NCI-H82 treated with DMSO at 0.1 percent for 48 hours (cell line): ENCODE measurements around the gene FALEC.

Source experiments
- DNase-seq: peaks from one replicate; lab custom pipeline; 2025; ENCODE audit not compliant: unreplicated experiment; lab: John Stamatoyannopoulos, UW

The FALEC gene

DNA sequence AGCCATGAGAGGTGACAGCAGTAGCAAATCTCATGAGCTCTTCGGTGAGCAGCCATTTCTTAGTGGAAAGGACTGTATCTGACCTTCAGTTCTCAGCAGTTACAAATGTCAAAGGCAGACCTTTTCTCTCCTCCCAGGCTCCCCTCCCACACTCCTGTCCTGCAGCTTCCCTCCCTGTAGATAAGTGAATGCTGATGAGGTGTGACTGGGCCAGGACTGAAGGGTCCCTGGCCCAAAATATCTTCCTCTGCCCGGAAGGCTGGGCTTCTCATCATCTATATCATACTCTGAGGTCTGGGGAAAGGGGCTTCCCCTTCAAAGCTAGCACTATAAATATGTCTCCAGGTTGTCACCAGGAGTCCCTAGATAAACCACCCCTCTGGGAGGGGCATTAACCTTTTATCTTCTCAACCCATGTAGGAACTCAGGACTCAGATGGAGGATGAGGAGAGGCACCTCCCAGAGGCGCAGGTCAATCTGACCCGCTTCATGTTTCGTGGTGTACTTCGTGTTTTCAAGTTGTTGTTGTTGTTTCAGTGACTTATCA lies 30.0 kb downstream of the FALEC start:
- no peak for DNase-seq

- DNase-seq = no peak
Observed at GRCh38 chr1:150546294-150546937, 30.9 kb downstream of the FALEC start.

DNA sequence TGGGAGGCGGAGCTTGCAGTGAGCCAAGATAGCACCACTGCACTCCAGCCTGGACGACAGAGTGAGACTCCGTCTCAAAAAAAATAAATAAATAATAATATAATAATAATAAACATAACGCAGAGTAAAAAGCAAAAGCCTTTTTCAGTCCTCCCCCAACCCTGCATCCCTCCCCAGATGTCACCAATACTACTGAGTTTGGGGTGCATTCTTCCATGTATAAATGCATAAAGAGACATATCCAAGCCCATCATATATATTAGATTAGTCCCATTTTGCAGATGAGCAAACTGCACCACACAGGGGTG lies 32.7 kb downstream of the FALEC start:
- no peak for DNase-seq

- no peak for DNase-seq
Observed at GRCh38 chr1:150548632-150549495, 33.3 kb downstream of the FALEC start, which contains the start of gene ADAMTSL4. TSS of gene ADAMTSL4 (plus strand) at chr1:150549408. CDS start at chr1:150552289, 2,881 bp downstream.

- no peak for DNase-seq
Observed at GRCh38 chr1:150549496-150550221, 34.1 kb downstream of the FALEC start.

GRCh38 chr1:150550222-150551050 lies 34.9 kb downstream of the FALEC start:
- no peak for DNase-seq

GRCh38 chr1:150551051-150551783 lies 35.7 kb downstream of the FALEC start:
- DNase-seq = peak; percentile 70

- no peak for DNase-seq
Observed at GRCh38 chr1:150551784-150552127, 36.2 kb downstream of the FALEC start.

GRCh38 chr1:150552128-150552910 lies 36.8 kb downstream of the FALEC start:
- DNase-seq = no peak

DNA sequence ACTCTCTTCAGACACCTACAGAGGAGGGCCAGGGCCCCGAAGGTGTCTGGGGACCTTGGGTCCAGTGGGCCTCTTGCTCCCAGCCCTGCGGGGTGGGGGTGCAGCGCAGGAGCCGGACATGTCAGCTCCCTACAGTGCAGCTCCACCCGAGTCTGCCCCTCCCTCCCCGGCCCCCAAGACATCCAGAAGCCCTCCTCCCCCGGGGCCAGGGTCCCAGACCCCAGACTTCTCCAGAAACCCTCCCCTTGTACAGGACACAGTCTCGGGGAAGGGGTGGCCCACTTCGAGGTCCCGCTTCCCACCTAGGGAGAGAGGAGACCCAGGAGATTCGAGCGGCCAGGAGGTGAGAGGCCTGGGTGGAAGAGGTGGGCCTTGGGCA lies 37.3 kb downstream of the FALEC start:
- DNase-seq = no peak

DNA sequence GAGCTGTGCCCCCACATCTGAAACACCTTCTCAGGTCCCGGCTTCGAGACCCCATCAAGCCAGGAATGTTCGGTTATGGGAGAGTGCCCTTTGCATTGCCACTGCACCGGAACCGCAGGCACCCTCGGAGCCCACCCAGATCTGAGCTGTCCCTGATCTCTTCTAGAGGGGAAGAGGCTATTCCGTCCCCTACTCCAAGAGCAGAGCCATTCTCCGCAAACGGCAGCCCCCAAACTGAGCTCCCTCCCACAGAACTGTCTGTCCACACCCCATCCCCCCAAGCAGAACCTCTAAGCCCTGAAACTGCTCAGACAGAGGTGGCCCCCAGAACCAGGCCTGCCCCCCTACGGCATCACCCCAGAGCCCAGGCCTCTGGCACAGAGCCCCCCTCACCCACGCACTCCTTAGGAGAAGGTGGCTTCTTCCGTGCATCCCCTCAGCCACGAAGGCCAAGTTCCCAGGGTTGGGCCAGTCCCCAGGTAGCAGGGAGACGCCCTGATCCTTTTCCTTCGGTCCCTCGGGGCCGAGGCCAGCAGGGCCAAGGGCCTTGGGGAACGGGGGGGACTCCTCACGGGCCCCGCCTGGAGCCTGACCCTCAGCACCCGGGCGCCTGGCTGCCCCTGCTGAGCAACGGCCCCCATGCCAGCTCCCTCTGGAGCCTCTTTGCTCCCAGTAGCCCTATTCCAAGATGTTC lies 38.0 kb downstream of the FALEC start:
- no peak for DNase-seq

DNA sequence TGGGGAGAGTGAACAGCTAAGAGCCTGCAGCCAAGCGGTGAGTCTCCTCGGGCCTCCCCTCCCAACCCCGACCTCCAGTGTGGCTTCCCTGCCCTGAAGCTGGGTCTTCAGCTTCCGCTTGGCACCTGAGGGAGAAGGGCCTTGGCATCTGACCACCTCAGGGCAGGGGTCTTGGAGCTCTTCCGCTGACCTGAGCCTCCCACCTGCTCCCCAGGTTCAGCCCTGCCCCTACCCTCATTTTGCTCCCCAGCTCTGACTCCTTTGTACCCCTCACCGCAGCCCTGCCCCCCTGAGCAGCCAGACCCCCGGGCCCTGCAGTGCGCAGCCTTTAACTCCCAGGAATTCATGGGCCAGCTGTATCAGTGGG lies 38.5 kb downstream of the FALEC start:
- DNase-seq = no peak

- DNase-seq = no peak
Observed at GRCh38 chr1:150555198-150555970, 39.8 kb downstream of the FALEC start.

DNA sequence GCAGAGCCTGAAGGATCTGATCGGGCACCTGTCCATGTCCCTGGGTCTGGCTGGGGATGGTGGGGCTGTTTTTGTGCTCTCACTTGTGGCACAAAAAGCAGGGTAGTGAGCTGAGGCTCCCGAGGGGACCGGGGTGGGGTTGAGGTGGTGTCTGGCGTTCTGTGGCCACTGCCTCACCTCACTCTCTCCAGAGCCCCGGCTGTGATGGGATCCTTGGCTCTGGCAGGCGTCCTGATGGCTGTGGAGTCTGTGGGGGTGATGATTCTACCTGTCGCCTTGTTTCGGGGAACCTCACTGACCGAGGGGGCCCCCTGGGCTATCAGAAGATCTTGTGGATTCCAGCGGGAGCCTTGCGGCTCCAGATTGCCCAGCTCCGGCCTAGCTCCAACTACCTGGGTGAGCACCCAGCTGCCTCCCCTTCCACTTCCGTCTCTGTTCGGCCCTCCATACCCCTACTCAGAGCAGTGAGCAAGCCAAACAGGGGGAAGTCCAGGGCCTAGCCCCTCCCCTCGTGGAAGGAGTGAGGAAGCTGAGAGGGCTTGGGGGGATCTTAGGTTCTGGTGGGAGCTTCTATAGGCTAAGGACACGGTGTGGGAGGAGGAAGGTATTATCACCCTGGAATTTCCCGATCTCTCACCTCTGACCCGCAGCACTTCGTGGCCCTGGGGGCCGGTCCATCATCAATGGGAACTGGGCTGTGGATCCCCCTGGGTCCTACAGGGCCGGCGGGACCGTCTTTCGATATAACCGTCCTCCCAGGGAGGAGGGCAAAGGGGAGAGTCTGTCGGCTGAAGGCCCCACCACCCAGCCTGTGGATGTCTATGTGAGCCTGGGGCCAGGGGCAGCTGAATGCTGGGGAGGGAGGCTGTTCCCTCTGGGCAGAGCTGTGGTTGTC lies 40.7 kb downstream of the FALEC start:
- no peak for DNase-seq

DNA sequence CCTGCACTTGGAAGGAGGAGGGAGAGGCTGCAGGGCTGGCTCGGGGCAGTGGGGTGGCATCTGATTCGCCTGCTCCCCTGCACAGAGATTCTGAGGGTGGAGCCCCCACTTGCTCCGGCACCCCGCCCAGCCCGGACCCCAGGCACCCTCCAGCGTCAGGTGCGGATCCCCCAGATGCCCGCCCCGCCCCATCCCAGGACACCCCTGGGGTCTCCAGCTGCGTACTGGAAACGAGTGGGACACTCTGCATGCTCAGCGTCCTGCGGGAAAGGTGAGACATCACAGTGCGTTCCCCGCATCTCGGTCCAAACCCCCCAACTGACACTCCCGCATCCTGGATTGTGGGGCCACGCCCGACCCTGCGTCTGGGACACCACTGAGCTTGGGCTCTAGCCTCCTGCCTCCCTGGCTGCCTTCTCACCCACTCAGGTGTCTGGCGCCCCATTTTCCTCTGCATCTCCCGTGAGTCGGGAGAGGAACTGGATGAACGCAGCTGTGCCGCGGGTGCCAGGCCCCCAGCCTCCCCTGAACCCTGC lies 41.6 kb downstream of the FALEC start:
- DNase-seq = no peak

DNA sequence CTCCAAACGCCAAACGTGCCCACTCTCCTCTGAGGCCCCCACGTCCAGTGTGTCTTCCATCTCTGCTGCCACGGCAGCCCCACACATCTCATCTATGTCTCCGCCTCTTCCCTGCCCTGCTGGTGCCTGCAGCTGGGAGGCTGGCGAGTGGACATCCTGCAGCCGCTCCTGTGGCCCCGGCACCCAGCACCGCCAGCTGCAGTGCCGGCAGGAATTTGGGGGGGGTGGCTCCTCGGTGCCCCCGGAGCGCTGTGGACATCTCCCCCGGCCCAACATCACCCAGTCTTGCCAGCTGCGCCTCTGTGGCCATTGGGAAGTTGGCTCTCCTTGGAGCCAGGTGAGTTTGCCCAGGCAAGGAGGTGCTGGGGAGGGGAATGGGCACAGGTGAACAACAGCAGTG lies 42.3 kb downstream of the FALEC start:
- DNase-seq = no peak

DNA sequence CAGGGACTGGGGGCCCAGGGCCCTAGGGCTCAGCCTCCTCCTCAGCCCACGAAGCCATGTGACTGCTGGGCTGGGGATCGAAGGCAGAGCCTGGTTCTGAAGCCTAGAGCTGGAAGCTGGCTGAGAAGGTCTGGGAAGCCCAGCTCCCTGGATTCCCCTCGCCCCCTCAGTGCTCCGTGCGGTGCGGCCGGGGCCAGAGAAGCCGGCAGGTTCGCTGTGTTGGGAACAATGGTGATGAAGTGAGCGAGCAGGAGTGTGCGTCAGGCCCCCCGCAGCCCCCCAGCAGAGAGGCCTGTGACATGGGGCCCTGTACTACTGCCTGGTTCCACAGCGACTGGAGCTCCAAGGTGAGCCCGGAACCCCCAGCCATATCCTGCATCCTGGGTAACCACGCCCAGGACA lies 42.8 kb downstream of the FALEC start:
- DNase-seq = no peak
